HG03469 (cell line): ENCODE measurements around the gene IRF2BP1.

ENCODE experiments used
- ATAC-seq: cut with Tn5 transposase; IDR thresholded peaks from one replicate; pipeline ENCODE4 v1.9.1; 2021; ENCODE audit warnings: mild to moderate bottlenecking, moderate library complexity, moderate number of reproducible peaks; ENCODE audit not compliant: unreplicated experiment

The IRF2BP1 gene

GRCh38 chr19:45885556-45886426, at the start of gene IRF2BP1:
IRF2BP1 (minus strand) TSS chr19:45886141; CDS start chr19:45885774, 367 bp downstream.
- no peak for ATAC-seq

- no peak for ATAC-seq
These were observed 49.3 kb upstream of the IRF2BP1 start for GRCh38 chr19:45935267-45935666.

GRCh38 chr19:45934551-45935230, 48.8 kb upstream of the IRF2BP1 start:
- no peak for ATAC-seq

GRCh38 chr19:45933759-45934158, 47.8 kb upstream of the IRF2BP1 start:
- no peak for ATAC-seq

- no peak for ATAC-seq
These were observed 45.1 kb upstream of the IRF2BP1 start for GRCh38 chr19:45931055-45931454.

GRCh38 chr19:45929247-45929646, 43.3 kb upstream of the IRF2BP1 start:
- ATAC-seq, result no peak

- no peak for ATAC-seq
These were observed 41.8 kb upstream of the IRF2BP1 start for GRCh38 chr19:45927565-45928261.

GRCh38 chr19:45924891-45925447, 39.0 kb upstream of the IRF2BP1 start:
- no peak for ATAC-seq

GRCh38 chr19:45922281-45922680, 36.3 kb upstream of the IRF2BP1 start:
- ATAC-seq, result no peak

- ATAC-seq, result no peak
These were observed 34.5 kb upstream of the IRF2BP1 start for GRCh38 chr19:45920458-45920857.

GRCh38 chr19:45919678-45920077, 33.7 kb upstream of the IRF2BP1 start:
- no peak for ATAC-seq

- ATAC-seq, result no peak
These were observed 32.8 kb upstream of the IRF2BP1 start for GRCh38 chr19:45918721-45919120.

- ATAC-seq, result no peak
These were observed 31.6 kb upstream of the IRF2BP1 start for GRCh38 chr19:45917421-45918091.

GRCh38 chr19:45913874-45914830, 28.2 kb upstream of the IRF2BP1 start, which contains the start of gene NANOS2:
NANOS2 (minus strand) TSS chr19:45914778; CDS start chr19:45914693, 85 bp downstream.
- no peak for ATAC-seq

- ATAC-seq, result no peak
These were observed 25.4 kb upstream of the IRF2BP1 start for GRCh38 chr19:45911291-45911690.

- ATAC-seq, result no peak
These were observed 23.0 kb upstream of the IRF2BP1 start for GRCh38 chr19:45908956-45909355.

GRCh38 chr19:45906221-45906620, 20.3 kb upstream of the IRF2BP1 start:
- ATAC-seq, result no peak

GRCh38 chr19:45905011-45905410, 19.1 kb upstream of the IRF2BP1 start:
- no peak for ATAC-seq
